SK-N-SH treated with all-trans-retinoic acid at 6 μM for 48 hours (cell line): Measurements from ENCODE around the gene RPLP1.

Experiments used
- ATAC-seq: fragments of 200-7000 bp; cut with Tn5 transposase; 3 replicates; pipeline ENCODE4 v1.9.1; 2020; ENCODE audit warnings: mild to moderate bottlenecking, moderate library complexity
- BACH2 ChIP-seq: fragments of 250-450 bp; sonication (Bioruptor Pico); IDR thresholded peaks from 2 replicates; pipeline ENCODE4 v1.9.0; 2021; ENCODE audit warnings: mild to moderate bottlenecking, borderline replicate concordance
- CSDC2 ChIP-seq: fragments of 250-450 bp; sonication (Bioruptor Pico); IDR thresholded peaks from 2 replicates; pipeline ENCODE4 v1.5.0; 2020; ENCODE audit warnings: mild to moderate bottlenecking, moderate library complexity
- CSRNP3 ChIP-seq: fragments of 250-450 bp; sonication (Bioruptor Pico); IDR thresholded peaks from 2 replicates; pipeline ENCODE4 v1.5.1; 2021; ENCODE audit warnings: mild to moderate bottlenecking, moderate library complexity
- ESRRG ChIP-seq: fragments of 250-450 bp; sonication (Bioruptor Pico); IDR thresholded peaks from 2 replicates; pipeline ENCODE4 v1.6.1; 2021; ENCODE audit warnings: mild to moderate bottlenecking
- GLIS3 ChIP-seq: fragments of 250-450 bp; sonication (Bioruptor Pico); IDR thresholded peaks from 2 replicates; pipeline ENCODE4 v1.5.0; 2020; ENCODE audit warnings: mild to moderate bottlenecking, moderate library complexity
- ISL1 ChIP-seq: fragments of 250-450 bp; sonication (Bioruptor Pico); IDR thresholded peaks from 2 replicates; pipeline ENCODE4 v2.1.2; 2022; ENCODE audit warnings: mild to moderate bottlenecking, moderate library complexity
- OSR1 ChIP-seq: fragments of 250-450 bp; sonication (Bioruptor Pico); IDR thresholded peaks from 2 replicates; pipeline ENCODE4 v1.8.0; 2022; ENCODE audit warnings: moderate library complexity, mild to moderate bottlenecking, inconsistent platforms
- PATZ1 ChIP-seq: fragments of 250-450 bp; sonication (Bioruptor Pico); IDR thresholded peaks from 2 replicates; pipeline ENCODE4 v1.8.0; 2020; ENCODE audit warnings: mild to moderate bottlenecking, moderate library complexity, borderline replicate concordance
- POU6F1 ChIP-seq: fragments of 250-450 bp; sonication (Bioruptor Pico); IDR thresholded peaks from 2 replicates; pipeline ENCODE4 v1.8.0; 2021; ENCODE audit warnings: low read depth, mild to moderate bottlenecking, moderate library complexity, borderline replicate concordance
- PPARA ChIP-seq: fragments of 250-450 bp; sonication (Bioruptor Pico); IDR thresholded peaks from 2 replicates; pipeline ENCODE4 v1.5.0; 2020; ENCODE audit warnings: mild to moderate bottlenecking, borderline replicate concordance
- RARB ChIP-seq: fragments of 250-450 bp; sonication (Bioruptor Pico); IDR thresholded peaks from 2 replicates; pipeline ENCODE4 v1.8.0; 2021; ENCODE audit warnings: mild to moderate bottlenecking, moderate library complexity
- SNAI2 ChIP-seq: fragments of 250-450 bp; sonication (Bioruptor Pico); IDR thresholded peaks from 2 replicates; pipeline ENCODE4 v1.5.0; 2020; ENCODE audit warnings: mild to moderate bottlenecking, moderate library complexity
- TCF4 ChIP-seq: fragments of 250-450 bp; sonication (Bioruptor Pico); IDR thresholded peaks from 2 replicates; pipeline ENCODE4 v1.8.0; 2021; ENCODE audit warnings: mild to moderate bottlenecking, moderate library complexity, borderline replicate concordance
- TOX ChIP-seq: fragments of 250-450 bp; sonication (Bioruptor Pico); IDR thresholded peaks from 2 replicates; pipeline ENCODE4 v1.8.0; 2021; ENCODE audit warnings: mild to moderate bottlenecking, moderate library complexity, borderline replicate concordance
- TSHZ2 ChIP-seq: fragments of 250-450 bp; sonication (Bioruptor Pico); IDR thresholded peaks from 2 replicates; pipeline ENCODE4 v1.5.0; 2020; ENCODE audit warnings: mild to moderate bottlenecking, moderate library complexity
- ZC3H10 ChIP-seq: fragments of 250-450 bp; sonication (Bioruptor Pico); IDR thresholded peaks from 2 replicates; pipeline ENCODE4 v1.5.1; 2021; ENCODE audit warnings: mild to moderate bottlenecking, moderate library complexity
- ZFP3 ChIP-seq: fragments of 250-450 bp; sonication (Bioruptor Pico); IDR thresholded peaks from 2 replicates; pipeline ENCODE4 v1.5.0; 2020; ENCODE audit warnings: mild to moderate bottlenecking, moderate library complexity
- ZNF565 ChIP-seq: fragments of 450-650 bp; formaldehyde crosslinking; conservative IDR thresholded peaks from 2 replicates; pipeline ENCODE4 v1.5.0; 2020; ENCODE audit warnings: low read depth, mild to moderate bottlenecking, moderate library complexity
- ZNF70 ChIP-seq: fragments of 450-650 bp; formaldehyde crosslinking; IDR thresholded peaks from 2 replicates; pipeline ENCODE4 v1.5.0; 2020; ENCODE audit warnings: mild to moderate bottlenecking, moderate library complexity

The RPLP1 gene

DNA sequence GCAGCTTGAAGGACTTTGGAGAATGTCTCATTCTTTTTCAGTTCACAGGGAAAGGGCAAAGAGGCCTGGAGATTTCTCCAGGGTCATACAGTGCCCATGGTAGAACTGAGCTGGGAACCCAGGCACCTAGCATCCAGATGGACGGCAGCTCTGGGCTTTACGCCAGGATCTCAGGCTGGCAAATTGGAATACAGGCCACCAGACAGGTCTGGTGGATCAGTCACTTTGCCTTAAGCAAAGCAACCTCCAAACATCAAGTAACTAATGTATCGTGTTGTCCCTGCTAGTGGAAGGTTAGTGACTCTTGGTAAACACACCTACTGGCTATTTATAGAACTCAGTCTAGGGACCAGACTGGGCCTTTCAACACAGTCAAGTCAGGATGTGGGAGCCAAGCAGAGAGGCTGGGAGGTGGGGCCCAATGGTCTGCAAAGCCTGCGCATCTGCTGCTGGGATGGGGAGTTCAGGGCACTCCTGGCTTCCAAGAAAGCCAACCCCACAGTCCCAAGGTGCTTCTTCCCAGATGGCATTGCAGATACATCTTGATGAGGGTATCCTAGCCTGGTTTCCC is 30.2 kb downstream of the RPLP1 start:
- no peak for TF ChIP-seq PPARA (CRISPR knock-in tag)
- no peak for TF ChIP-seq PATZ1 (CRISPR knock-in tag)
- TF ChIP-seq ESRRG (CRISPR knock-in tag), result no peak
- no peak for TF ChIP-seq CSDC2
- TF ChIP-seq TCF4 (CRISPR knock-in tag), result no peak
- TF ChIP-seq TOX (CRISPR knock-in tag), result no peak
- no peak for TF ChIP-seq OSR1 (CRISPR knock-in tag)
- no peak for TF ChIP-seq ZNF70
- TF ChIP-seq ISL1 (CRISPR knock-in tag), result no peak
- no peak for TF ChIP-seq POU6F1
- TF ChIP-seq TSHZ2, result no peak
- TF ChIP-seq ZFP3 (CRISPR knock-in tag), result no peak
- TF ChIP-seq BACH2, result no peak
- TF ChIP-seq SNAI2, result no peak
- TF ChIP-seq ZNF565, result no peak
- TF ChIP-seq CSRNP3 (CRISPR knock-in tag), result no peak
- TF ChIP-seq RARB (CRISPR knock-in tag), result no peak
- no peak for ATAC-seq

DNA sequence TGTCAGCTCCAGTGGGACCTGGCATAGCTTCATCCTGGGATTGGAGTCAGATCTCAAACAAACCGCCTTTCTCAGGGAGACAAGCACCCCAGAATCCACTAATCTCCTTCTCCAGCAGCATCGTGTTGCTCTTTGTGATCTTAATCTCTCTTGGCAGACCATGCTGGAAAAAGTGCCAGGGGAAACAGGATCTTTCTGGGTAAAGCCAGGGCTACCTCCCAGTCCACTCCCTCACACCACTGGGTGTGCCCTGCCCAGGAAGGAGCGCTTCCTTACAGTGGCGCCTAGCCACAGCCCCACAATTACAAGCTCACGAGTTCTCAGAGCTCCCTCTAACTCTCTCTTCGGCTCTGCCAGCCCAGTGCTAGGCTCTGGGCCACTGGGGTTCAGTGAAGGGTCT is 32.2 kb downstream of the RPLP1 start:
- no peak for ATAC-seq
- TF ChIP-seq PPARA (CRISPR knock-in tag) (no peak), TSHZ2 (no peak), ZNF70 (no peak), PATZ1 (CRISPR knock-in tag) (no peak), GLIS3 (CRISPR knock-in tag) (no peak), RARB (CRISPR knock-in tag) (no peak), CSDC2 (no peak), BACH2 (no peak), ISL1 (CRISPR knock-in tag) (no peak), OSR1 (CRISPR knock-in tag) (no peak), POU6F1 (no peak), TCF4 (CRISPR knock-in tag) (no peak), CSRNP3 (CRISPR knock-in tag) (no peak), ZNF565 (no peak), ZC3H10 (CRISPR knock-in tag) (no peak), ZFP3 (CRISPR knock-in tag) (no peak)
